Stimulated activated CD4-positive, alpha-beta T cell treated with anti-CD3 and anti-CD28 coated beads, Interleukin-12 subunit alpha, Interleukin-12 subunit beta, amount 100 ng/mL, for 48 hours (primary cell): ENCODE results near the gene LPCAT2.
"Not testable (repeated sequence)": the region's sequence is repeated elsewhere in the genome, so short reads cannot be mapped to it uniquely, and the experiment has no call there.

ENCODE experiments used
- DNase-seq, 3 donors: peaks; one replicate each; pipeline ENCODE4 v3.0.0-alpha.2; 2020; ENCODE audit warnings: low read depth in 2 of 3, low spot score in 1 of 3

The LPCAT2 gene

DNA sequence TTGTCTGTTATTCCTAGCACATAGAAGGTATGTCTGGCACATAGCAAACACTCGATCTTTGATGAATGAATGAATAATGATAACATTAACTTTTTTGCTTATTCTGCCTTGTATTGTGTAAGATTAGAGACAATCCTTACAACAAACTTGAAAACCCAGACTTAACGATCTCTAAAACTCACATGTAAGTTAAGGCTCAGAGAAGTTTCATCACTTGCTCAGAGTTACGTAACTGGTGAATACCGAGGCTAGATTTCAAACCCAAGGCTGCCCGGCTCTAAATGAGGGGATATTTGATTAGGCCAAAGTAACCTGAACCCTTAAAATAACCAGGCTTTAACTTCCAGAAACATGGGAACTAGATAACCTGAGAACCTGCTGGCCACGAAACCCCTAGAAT lies 79.9 kb downstream of the LPCAT2 start:
- no peak for DNase-seq

- no peak for DNase-seq
Observed at GRCh38 chr16:55592306-55592705, 83.4 kb downstream of the LPCAT2 start.

- no peak for DNase-seq
Observed at GRCh38 chr16:55597928-55598327, 89.1 kb downstream of the LPCAT2 start.

GRCh38 chr16:55605754-55606336 lies 97.0 kb downstream of the LPCAT2 start:
- DNase-seq, result no peak

DNA sequence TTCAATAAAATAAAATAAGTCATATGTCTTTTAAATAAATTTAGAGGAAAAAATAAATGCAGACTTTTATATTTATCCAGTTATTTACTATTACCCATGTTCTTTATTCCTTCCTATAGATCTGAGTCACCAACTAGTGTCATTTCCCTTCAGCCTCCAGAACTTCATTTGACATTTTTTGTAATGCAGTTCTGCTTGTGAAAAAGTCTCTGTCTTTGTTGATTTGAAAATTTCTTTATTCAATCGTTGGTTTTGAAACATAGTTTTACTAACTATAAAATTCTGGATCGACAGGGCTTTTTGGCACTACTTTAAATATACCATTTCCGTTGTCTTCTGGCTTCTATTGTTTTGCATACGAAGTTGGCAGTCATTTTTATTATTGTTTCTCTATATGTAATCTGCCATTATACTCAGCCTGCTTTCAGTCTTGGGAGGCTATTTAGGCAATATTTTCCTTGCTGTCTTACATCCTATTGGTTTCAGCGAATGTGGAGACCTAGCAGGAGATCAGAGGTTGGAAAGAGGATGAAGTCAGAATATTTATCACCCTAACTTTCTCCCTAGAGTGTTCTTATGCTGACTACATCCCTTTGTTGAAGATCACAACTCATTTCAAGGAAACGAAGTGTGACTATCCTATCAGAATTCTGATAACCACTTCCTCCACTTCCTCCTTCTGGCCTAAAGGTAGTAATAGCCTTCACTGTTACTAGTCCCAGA lies 104.9 kb downstream of the LPCAT2 start:
- no peak for DNase-seq

GRCh38 chr16:55615071-55615470 lies 106.2 kb downstream of the LPCAT2 start:
- no peak for DNase-seq

DNA sequence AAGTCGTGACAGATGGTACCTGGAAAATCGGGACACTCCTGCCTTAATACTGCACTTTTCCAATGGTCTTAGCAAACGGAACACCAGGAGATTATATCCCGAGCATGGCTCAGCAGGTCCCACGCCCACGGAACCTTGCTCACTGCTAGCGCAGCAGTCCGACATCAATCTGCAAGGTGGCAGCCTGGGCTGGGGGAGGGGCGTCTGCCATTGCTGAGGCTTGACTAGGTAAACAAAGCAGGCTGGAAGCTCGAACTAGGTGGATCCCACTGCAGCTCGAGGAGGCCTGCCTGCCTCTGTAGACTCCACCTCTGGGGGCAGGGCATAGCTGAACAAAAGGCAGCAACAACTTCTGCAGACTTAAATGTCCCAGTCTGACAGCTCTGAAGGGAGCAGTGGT lies 106.8 kb downstream of the LPCAT2 start:
- DNase-seq, result not testable (repeated sequence)

DNA sequence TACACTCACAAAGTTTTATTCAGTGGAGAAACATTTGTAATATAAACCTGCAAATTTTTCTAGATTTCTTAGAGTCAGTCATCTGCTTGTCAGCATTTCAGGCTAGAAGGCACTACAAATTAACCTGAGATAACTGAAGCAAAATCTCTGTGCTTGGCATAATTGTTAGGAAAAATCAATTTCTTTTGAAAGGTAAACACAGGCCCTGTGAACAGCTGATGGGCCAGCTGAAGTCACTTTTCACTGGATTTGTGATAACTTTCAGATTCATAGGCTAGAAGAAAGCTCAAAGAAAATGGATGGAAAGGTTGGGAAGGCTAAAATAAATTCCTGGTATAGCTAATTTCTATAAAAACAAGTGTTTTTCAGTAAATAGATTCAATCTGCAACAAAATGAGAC lies 112.9 kb downstream of the LPCAT2 start:
- DNase-seq, result no peak

DNA sequence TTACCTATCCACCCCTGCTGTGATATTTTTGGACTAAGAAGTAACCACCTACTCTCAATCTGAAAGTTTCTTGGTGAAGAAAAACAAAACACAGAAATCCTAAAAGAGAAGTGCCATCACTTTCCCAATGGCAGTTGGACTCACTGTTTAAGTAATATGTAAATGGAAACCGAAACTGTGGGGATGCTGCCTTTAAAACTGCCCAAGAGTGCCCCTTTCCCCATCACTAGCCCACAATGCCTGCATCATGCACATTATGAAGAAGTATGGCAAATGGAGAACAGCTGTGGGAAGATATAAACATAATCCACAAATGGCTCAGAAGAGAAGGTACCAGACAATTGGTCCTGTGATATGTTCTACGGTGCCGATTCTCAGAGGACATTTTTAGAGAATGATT lies 113.4 kb downstream of the LPCAT2 start:
- no peak for DNase-seq

- DNase-seq, result no peak
Observed at GRCh38 chr16:55622930-55623561, 114.2 kb downstream of the LPCAT2 start.

DNA sequence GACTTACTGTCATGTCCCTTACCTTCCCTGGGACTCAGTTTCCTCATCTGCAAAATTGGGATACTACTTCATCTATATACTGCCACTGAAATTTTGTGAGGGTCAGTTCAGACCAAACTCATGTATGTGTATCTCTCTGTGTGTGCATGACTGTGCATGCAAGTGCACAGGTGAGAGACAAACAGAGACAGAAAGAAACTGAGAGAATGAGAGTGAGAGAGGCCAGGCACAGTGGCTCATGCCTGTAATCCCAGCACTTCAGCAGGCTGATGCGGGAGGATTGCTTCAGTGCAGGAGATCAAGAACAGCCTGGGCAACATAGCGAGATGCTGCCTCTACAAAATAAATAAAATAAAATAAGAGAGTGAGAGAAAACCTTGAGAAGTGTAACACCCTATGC lies 114.8 kb downstream of the LPCAT2 start:
- no peak for DNase-seq

GRCh38 chr16:55624696-55625095 lies 115.8 kb downstream of the LPCAT2 start:
- no peak for DNase-seq

GRCh38 chr16:55625843-55626242 lies 117.0 kb downstream of the LPCAT2 start:
- DNase-seq, result no peak

DNA sequence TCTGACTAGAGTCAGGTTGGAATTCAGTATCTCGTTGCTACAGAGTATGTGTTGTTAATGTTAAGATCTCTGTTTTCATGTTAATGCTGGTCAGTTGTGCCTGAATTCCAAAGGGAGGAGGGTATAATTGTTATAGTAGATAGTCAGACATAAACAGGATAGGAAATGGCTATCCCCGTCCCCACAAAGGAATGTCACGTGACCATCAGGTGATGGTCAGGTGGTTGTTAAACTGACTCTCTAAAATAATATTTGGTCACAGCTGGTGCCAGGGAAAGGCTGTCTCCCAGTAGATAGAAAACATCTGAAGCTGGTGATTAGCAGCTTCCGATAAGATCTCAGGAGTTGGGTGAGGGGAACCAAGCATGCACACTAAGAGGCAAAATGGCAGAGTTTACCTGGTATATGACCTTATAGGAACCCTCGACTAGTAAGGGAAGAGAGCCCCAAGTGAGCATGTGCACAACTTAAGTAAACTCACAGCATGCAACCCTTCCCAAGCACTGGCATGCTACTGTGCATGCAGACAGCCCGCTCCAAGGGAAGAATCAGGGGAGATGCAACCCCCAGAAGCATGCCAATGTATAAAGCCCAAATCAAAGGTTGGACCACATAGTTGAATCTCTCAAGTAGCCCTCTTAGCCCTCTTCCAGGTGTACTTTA lies 119.6 kb downstream of the LPCAT2 start:
- DNase-seq, result no peak

DNA sequence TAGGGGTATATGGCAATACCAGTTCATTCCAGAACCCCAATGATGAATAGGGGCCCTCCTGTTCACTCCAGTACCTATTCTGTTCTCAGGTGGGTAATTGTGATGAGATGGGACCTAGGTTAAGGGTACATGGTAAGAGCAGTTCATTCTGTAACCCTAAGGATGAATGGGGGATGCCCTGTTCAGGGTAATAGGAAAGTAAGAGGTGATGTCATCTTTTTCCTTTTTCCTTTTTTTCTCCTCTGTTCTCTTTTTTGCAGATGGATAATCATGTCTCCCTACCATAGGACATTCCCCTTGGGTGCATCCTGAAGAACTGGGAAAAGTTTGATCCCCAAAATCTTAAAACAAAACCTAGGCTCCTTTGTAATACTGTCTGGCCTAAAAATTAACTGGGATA lies 121.9 kb downstream of the LPCAT2 start:
- no peak for DNase-seq

- no peak for DNase-seq
Observed at GRCh38 chr16:55632259-55632658, 123.4 kb downstream of the LPCAT2 start.

- DNase-seq, result no peak
Observed at GRCh38 chr16:55634193-55634592, 125.3 kb downstream of the LPCAT2 start.
